Measurements from ENCODE around the gene BCAS1.

GRCh38 chr20:54067606-54068174, 2.7 kb downstream of the BCAS1 start:
- TF ChIP-seq CTCF (conservative IDR thresholded peaks at IDR 0.05) (no peak), ZFX (IDR thresholded peaks at IDR 0.05) (no peak)

Data from C4-2B (cell line).